Neural progenitor cell (in vitro differentiated cells): Measurements from ENCODE around the gene MIGA1.
A peak's percentile ranks its signal among the peaks of the same experiment; 100 is the strongest.

ENCODE experiments used
- CTCF ChIP-seq: fragments of 200-600 bp; sonication (generic); IDR thresholded peaks from 2 replicates; pipeline ENCODE4 v1.5.1; 2017; ENCODE audit warnings: antibody characterized with exemption, mild to moderate bottlenecking
- EZH2phosphoT487 ChIP-seq: fragments of 200-600 bp; sonication (generic); IDR thresholded peaks from 2 replicates; pipeline ENCODE4 v1.6.1; 2017; ENCODE audit warnings: antibody characterized with exemption

- no peak for TF ChIP-seq EZH2phosphoT487
- peak; percentile 52 for TF ChIP-seq CTCF
Observed at GRCh38 chr1:77825131-77825709, 45.8 kb downstream of the MIGA1 start.
